ENCODE data around the gene AMPD3.

- TF ChIP-seq POLR2A (IDR thresholded peaks at IDR 0.05) (no peak), CTCF (IDR thresholded peaks at IDR 0.05) (no peak), EP300 (IDR thresholded peaks at IDR 0.05) (no peak)
These were observed 2.8 kb upstream of the AMPD3 start for GRCh38 chr11:10452211-10452767.

All from ovary (tissue), 3 donors.